Left ventricle myocardium inferior (tissue), 1 donor: Measurements from ENCODE around the gene TGFB1. TPM values are rescaled to one million over a fixed set of nuclear protein-coding genes. Genes with fewer than 3 reads are reported as not detected.

Experiments used
- DNase-seq: peaks from one replicate; pipeline ENCODE4 v3.0.0-alpha.2; 2020
- H3K27ac ChIP-seq: fragments of 200-600 bp; replicated peaks from 2 replicates; pipeline ENCODE4 v1.8.0; 2021
- H3K27me3 ChIP-seq: fragments of 200-600 bp; 2 replicates; pipeline ENCODE4 v1.8.0; 2021; ENCODE audit warnings: low read depth
- H3K36me3 ChIP-seq: fragments of 200-600 bp; 2 replicates; pipeline ENCODE4 v1.8.0; 2021
- H3K4me1 ChIP-seq: fragments of 200-600 bp; 2 replicates; pipeline ENCODE4 v1.8.0; 2021
- H3K4me3 ChIP-seq: fragments of 200-600 bp; 2 replicates; pipeline ENCODE4 v1.8.0; 2021; ENCODE audit warnings: mild to moderate bottlenecking, moderate library complexity
- H3K9me3 ChIP-seq: fragments of 200-600 bp; replicated peaks from 2 replicates; pipeline ENCODE4 v1.8.0; 2021
- intact Hi-C: fragments of 100-400 bp; cut with micrococcal nuclease; formaldehyde crosslinking; loops from one replicate; pipeline ENCODE4 v1.11.0; 2022
- total RNA-seq: library from RNA; stranded (reverse); fragmentation: NEBNext Ultra II Directional; extraction: Animal tissue kit (Norgen Biotek cat#: 25700); gene quantifications from one replicate; pipeline ENCODE4 v1.2.1, GENCODE V29; 2021
- TF ChIP-seq, protein P1 (sequence below): fragments of 200-600 bp; IDR thresholded peaks from 2 replicates; pipeline ENCODE4 v1.8.0; 2021; ENCODE audit warnings: antibody characterized with exemption, mild to moderate bottlenecking, borderline replicate concordance
- donor health status: DM: no; HTN: yes; CAD: no; lungs with severe emphysema.

The TGFB1 gene
- total RNA-seq, 1 donor from 2014 or later: 14.9 TPM

DNA sequence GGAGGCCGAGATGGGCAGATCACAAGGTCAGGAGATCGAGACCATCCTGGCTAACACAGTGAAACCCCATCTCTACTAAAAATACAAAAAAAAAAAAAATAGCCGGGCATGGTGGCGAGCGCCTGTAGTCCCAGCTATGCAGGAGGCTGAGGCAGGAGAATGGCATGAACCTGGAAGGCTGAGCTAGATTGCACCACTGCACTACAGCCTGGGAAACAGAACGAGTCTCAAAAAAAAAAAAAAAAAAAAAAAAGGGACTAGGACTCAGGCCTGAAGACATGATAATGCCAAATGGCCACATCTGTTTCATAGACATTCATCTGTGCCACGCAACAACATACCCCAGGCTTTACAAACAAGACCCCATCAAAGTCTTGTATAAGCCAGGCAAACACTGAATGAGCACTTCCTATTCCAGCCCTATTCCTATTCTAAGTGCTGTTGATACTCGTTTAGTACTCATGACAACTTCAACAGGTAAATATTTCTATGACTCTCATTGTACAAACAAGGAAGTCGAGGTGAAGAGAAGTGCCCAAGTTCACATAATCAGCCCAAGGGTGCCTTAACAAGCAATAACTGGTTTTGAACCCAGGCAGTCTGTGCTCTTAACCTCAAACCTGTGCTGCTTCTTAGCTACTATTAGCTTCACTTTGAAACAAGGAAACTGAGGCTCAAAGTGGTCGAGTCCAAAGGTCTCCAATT lies 8.6 kb upstream of the TGFB1 start:
- H3K4me1 ChIP-seq: peaks cover 13% of the 10 kb centered on the region
- no peaks in the 10 kb centered on the region for H3K27me3 ChIP-seq
- intact Hi-C loops: no loop called here

DNA sequence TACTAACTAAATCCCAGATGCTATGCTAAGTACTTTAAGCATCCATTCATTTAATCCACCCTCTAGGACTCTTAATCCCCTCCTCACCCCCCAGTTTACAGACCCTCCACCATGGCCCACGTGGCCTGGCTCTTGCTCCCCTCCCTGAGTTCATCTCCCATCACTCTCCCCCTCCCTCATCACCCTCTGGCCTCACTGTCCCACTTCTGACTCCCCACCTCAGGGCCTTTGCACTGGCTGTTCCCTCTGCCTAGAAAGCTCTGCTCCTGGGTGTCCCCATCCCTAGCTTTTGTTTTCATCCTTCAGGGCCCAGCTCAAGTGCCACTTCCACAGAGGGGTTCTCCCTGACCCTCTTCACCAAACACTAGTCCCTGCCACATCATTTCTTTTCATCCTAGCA lies 6.0 kb upstream of the TGFB1 start:
- intact Hi-C loops: no loop called here
- Histone ChIP-seq H3K9me3 (no peaks in the 10 kb centered on the region), H3K36me3 (no peaks in the 10 kb centered on the region), H3K27me3 (no peaks in the 10 kb centered on the region), H3K4me1 (peaks cover 27% of the 10 kb centered on the region), H3K4me3 (no peak overlapping the region), H3K27ac (no peak overlapping the region)
- DNase-seq: no peak
- TF ChIP-seq, protein P1, sequence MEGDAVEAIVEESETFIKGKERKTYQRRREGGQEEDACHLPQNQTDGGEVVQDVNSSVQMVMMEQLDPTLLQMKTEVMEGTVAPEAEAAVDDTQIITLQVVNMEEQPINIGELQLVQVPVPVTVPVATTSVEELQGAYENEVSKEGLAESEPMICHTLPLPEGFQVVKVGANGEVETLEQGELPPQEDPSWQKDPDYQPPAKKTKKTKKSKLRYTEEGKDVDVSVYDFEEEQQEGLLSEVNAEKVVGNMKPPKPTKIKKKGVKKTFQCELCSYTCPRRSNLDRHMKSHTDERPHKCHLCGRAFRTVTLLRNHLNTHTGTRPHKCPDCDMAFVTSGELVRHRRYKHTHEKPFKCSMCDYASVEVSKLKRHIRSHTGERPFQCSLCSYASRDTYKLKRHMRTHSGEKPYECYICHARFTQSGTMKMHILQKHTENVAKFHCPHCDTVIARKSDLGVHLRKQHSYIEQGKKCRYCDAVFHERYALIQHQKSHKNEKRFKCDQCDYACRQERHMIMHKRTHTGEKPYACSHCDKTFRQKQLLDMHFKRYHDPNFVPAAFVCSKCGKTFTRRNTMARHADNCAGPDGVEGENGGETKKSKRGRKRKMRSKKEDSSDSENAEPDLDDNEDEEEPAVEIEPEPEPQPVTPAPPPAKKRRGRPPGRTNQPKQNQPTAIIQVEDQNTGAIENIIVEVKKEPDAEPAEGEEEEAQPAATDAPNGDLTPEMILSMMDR: no peak

More for the DNA sequence above, 8.6 kb upstream of the TGFB1 start:
- no peak for DNase-seq
- H3K36me3 ChIP-seq: no peaks in the 10 kb centered on the region
- H3K4me3 ChIP-seq: no peak overlapping the region
- TF ChIP-seq, protein P1: no peak
- H3K9me3 ChIP-seq: no peaks in the 10 kb centered on the region
- no peak overlapping the region for H3K27ac ChIP-seq

DNA sequence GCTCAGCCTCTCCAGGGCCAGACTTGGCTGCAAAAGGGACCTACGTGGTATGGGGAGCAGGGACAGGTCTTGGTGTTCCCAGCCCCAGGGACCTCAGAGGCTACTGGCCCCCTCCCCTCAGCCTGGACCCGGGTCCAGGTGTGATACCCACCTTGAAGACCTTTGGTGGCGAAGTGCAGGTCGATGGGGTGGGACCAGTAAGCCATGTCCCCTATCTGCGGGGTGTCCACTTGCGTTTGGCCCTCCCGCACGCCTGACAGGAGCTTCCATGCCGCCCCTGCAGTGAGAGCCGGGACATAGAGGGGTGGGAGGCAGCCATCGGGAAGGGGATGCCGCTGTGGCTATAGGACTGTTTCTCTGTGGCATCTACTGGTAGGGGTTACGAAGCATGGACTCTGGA lies 4.0 kb upstream of the TGFB1 start:
- peaks cover 4% of the 10 kb centered on the region for H3K27me3 ChIP-seq
- H3K4me3 ChIP-seq: no peak overlapping the region
- TF ChIP-seq, protein P1: no peak
- H3K36me3 ChIP-seq: no peaks in the 10 kb centered on the region
- intact Hi-C loops: no loop called here
- no peak overlapping the region for H3K27ac ChIP-seq
- no peak for DNase-seq
- H3K9me3 ChIP-seq: no peaks in the 10 kb centered on the region
- H3K4me1 ChIP-seq: peaks cover 36% of the 10 kb centered on the region

DNA sequence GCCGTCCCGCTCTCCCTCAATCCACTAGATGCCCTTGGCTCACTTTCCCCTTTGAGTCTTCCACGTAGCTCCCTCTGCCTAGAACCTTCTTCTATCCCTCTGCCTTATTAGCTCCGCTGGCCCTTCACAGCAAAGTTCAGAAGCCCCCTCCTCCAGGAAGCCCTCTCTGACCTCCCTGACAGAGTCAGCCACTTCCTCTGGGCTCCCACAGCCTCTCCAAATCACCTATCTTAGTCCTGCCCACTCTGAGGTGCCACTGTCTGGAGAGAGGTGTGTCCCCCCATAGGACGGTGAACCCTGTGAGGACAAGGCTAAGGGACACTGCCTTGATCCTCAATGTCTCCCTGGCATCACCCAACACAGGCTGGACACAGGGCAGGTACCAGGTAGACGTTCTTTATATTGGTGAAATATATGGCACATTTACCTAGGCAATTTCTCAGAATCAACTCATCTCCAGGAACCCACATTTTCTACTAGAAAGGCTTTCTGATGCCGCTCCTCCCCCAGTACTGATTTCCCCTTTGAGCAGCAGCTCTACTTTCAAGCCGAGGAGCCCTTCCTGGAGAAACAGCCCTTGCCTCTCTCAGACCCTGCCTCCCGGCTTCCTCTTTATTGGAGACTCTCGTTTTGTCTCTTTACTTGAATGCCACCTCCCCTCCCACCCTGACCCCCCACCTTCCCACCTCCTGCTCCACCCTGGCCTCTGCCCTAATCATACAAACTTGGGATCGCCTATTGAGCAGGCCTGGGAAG lies 3.4 kb upstream of the TGFB1 start:
- Histone ChIP-seq H3K36me3 (no peaks in the 10 kb centered on the region), H3K27ac (peak overlapping the region; percentile 27), H3K27me3 (peaks cover 10% of the 10 kb centered on the region), H3K4me1 (peaks cover 41% of the 10 kb centered on the region), H3K4me3 (no peak overlapping the region), H3K9me3 (no peaks in the 10 kb centered on the region)
- TF ChIP-seq, protein P1: no peak
- DNase-seq: no peak
- intact Hi-C loops: no loop called here

DNA sequence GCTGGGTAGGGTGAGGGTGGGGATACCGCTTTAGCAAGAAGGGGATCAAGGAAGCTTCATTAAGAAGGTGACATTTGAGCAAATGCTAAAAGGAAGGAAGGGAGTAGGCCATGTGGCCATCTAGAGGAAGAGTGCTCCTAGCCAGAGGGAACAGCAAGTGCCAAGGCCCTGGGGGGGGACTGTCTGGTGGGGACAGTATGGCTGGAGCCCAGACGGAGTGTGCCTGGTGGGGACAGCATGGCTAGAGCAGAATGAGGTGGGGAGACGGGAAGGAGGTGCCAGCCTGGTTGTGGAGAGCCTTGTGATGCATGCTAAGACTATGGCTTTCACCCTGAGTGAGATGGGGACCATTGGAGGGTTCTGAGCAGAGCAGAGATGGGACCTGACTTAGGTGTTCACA lies 2.1 kb upstream of the TGFB1 start:
- peak; percentile 35 for DNase-seq
- intact Hi-C loops: no loop called here

More for the DNA sequence above, 2.1 kb upstream of the TGFB1 start:
- H3K27ac ChIP-seq: peak overlapping the region; percentile 66
- H3K9me3 ChIP-seq: no peaks in the 10 kb centered on the region
- H3K4me1 ChIP-seq: peaks cover 55% of the 10 kb centered on the region
- TF ChIP-seq, protein P1: no peak
- peaks cover 13% of the 10 kb centered on the region for H3K27me3 ChIP-seq
- H3K4me3 ChIP-seq: no peak overlapping the region
- no peaks in the 10 kb centered on the region for H3K36me3 ChIP-seq
